ENCODE data around the gene COL4A3.

DNA sequence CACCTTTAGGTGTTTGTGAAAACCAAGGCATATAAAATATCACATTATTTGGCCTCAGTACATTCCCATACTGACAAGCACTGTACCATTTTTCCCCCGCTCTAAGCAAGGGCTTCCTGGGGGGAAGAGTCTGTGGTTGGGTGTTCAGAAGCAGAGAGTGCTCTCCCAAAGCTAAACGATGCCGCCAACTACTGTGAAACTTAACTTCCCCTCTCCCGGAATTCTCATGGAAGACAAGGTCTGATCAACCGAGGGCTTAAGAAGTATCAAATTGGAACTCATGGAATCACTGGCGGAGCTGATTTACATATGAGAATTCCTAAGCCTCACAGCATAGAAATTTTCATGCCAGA, 160.2 kb downstream of the COL4A3 start:
- TF ChIP-seq RAD21 (IDR thresholded peaks at IDR 0.05; ENCODE audit: low read depth) (no peak), ZBTB7A (IDR thresholded peaks at IDR 0.05; ENCODE audit: low read depth) (no peak), CREB1 (IDR thresholded peaks at IDR 0.05; ENCODE audit: low read depth) (no peak), YY1 (IDR thresholded peaks at IDR 0.05; ENCODE audit: low read depth) (no peak)
- TF ChIP-seq, protein P1, sequence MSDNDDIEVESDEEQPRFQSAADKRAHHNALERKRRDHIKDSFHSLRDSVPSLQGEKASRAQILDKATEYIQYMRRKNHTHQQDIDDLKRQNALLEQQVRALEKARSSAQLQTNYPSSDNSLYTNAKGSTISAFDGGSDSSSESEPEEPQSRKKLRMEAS (IDR thresholded peaks at IDR 0.05) = no peak
